B cell (primary cell): ENCODE data around the gene MYO1C. TPM values are rescaled to one million over a fixed set of nuclear protein-coding genes. Genes with fewer than 3 reads are reported as not detected.
A peak's percentile ranks its signal among the peaks of the same experiment; 100 is the strongest.

Source experiments
- ATAC-seq: fragments of 200-7000 bp; cut with Tn5 transposase; one replicate; pipeline ENCODE4 v1.10.0; 2021; ENCODE audit warnings: low read depth, mild to moderate bottlenecking, moderate number of reproducible peaks, moderate library complexity
- CTCF ChIA-PET: fragments of 350-600 bp; sonication (Branson Sonifier 250); formaldehyde crosslinking; loops from one replicate; lab custom pipeline; 2021; ENCODE audit warnings: antibody characterized with exemption, inconsistent platforms; lab: Charles Lee
- POLR2A ChIA-PET: fragments of 350-600 bp; sonication (Branson Sonifier 250); formaldehyde crosslinking; loops from one replicate; lab custom pipeline; 2021; ENCODE audit warnings: antibody characterized with exemption; lab: Charles Lee
- DNase-seq: peaks from one replicate; pipeline ENCODE4 v3.0.0; 2013
- H2AFZ ChIP-seq: 2 replicates; pipeline ENCODE4 v1.6.1; 2012; ENCODE audit warnings: mild to moderate bottlenecking, low read depth, low read length; ENCODE audit not compliant: insufficient read depth, poor library complexity, severe bottlenecking
- H3K27ac ChIP-seq, 2 donors: 1 replicate in 1 of 2; 2 replicates in 1 of 2; pipeline ENCODE4 v1.5.1; 2012 to 2013; ENCODE audit warnings: low read length in 2 of 2, mild to moderate bottlenecking in 2 of 2, moderate library complexity in 1 of 2
- H3K27me3 ChIP-seq, 4 experiments: fragments of 200-600 bp in 1 of 4; sonication (generic) in 1 of 4; replicated peaks in 1 of 4; 1 replicate in 2 of 4; 2 replicates in 2 of 4; pipeline versions ENCODE4 v1.6.1 to v1.7.0; 2013 to 2016; ENCODE audit warnings: low read length in 3 of 4, mild to moderate bottlenecking in 2 of 4, mixed read lengths in 1 of 4, moderate library complexity in 1 of 4; ENCODE audit not compliant: insufficient read depth in 4 of 4, control insufficient read depth in 3 of 4; ENCODE audit errors: control extremely low read depth in 1 of 4
- H3K36me3 ChIP-seq, 2 experiments: replicated peaks in 1 of 2; 1 replicate in 1 of 2; 2 replicates in 1 of 2; pipeline versions ENCODE4 v1.6.1 to v1.7.1; 2013; ENCODE audit warnings: low read length in 1 of 2; ENCODE audit not compliant: insufficient read depth in 2 of 2, control insufficient read depth in 1 of 2; ENCODE audit errors: control extremely low read depth in 1 of 2, extremely low read depth in 1 of 2
- H3K4me1 ChIP-seq, 2 donors: fragments of 200-600 bp in 1 of 2; sonication (generic) in 1 of 2; 1 replicate in 1 of 2; 2 replicates in 1 of 2; pipeline versions ENCODE4 v1.5.1 to v1.6.1; 2013 to 2017; ENCODE audit warnings: low read length in 2 of 2; ENCODE audit not compliant: control insufficient read depth in 2 of 2, insufficient read depth in 2 of 2
- H3K4me2 ChIP-seq: replicated peaks from 2 replicates; pipeline ENCODE3; 2012; ENCODE audit warnings: mild to moderate bottlenecking, low read depth, low read length; ENCODE audit not compliant: poor library complexity, severe bottlenecking
- H3K4me3 ChIP-seq, 5 experiments: fragments of 200-600 bp in 1 of 5; sonication (generic) in 1 of 5; 1 replicate in 3 of 5; 2 replicates in 2 of 5; pipeline versions ENCODE4 v1.5.1 to v1.7.0; 2011 to 2016; ENCODE audit warnings: low read length in 4 of 5, mild to moderate bottlenecking in 4 of 5, low read depth in 2 of 5, control low read depth in 1 of 5, moderate library complexity in 1 of 5; ENCODE audit not compliant: insufficient read depth in 1 of 5; ENCODE audit errors: control extremely low read depth in 1 of 5, extremely low read depth in 1 of 5
- H3K79me2 ChIP-seq: fragments of 200-600 bp; sonication (generic); one replicate; pipeline ENCODE4 v1.6.0; 2016; ENCODE audit warnings: low read length; ENCODE audit not compliant: control insufficient read depth, insufficient read depth
- H3K9ac ChIP-seq: fragments of 200-600 bp; sonication (generic); 2 replicates; pipeline ENCODE4 v1.6.1; 2017; ENCODE audit warnings: mild to moderate bottlenecking, low read length, moderate library complexity
- H3K9me3 ChIP-seq, 3 donors: one replicate each; pipeline versions ENCODE4 v1.6.1 to v1.7.1; 2013; ENCODE audit warnings: low read length in 2 of 3; ENCODE audit not compliant: control insufficient read depth in 2 of 3, insufficient read depth in 1 of 3; ENCODE audit errors: control extremely low read depth in 1 of 3
- H4K20me1 ChIP-seq: 2 replicates; pipeline ENCODE4 v1.6.0; 2012; ENCODE audit warnings: mild to moderate bottlenecking, low read length; ENCODE audit not compliant: insufficient read depth, control insufficient read depth, poor library complexity, severe bottlenecking
- H3K27ac Mint-ChIP-seq: one replicate; pipeline ENCODE4 v1.8.0; 2021; ENCODE audit warnings: mixed read lengths
- H3K27me3 Mint-ChIP-seq: one replicate; pipeline ENCODE4 v1.8.0; 2021; ENCODE audit warnings: mixed read lengths
- H3K4me1 Mint-ChIP-seq: one replicate; pipeline ENCODE4 v1.8.0; 2021; ENCODE audit warnings: mixed read lengths
- H3K4me3 Mint-ChIP-seq: one replicate; pipeline ENCODE4 v1.8.0; 2021; ENCODE audit warnings: mixed read lengths
- H3K9me3 Mint-ChIP-seq: one replicate; pipeline ENCODE4 v1.8.0; 2022; ENCODE audit warnings: mixed read lengths; ENCODE audit not compliant: insufficient read depth
- EZH2 ChIP-seq: IDR thresholded peaks from 2 replicates; pipeline ENCODE4 v1.6.1; 2012; ENCODE audit warnings: borderline replicate concordance, low read depth, mild to moderate bottlenecking, moderate library complexity, low read length; ENCODE audit not compliant: insufficient read depth, poor library complexity, severe bottlenecking
- WGBS: methylation state at CpG from one replicate; pipeline ENCODE4 v1.1.5; 2013; ENCODE audit warnings: missing lambda C conversion rate; ENCODE audit not compliant: insufficient coverage; 5-methylcytosine and 5-hydroxymethylcytosine counted together
- intact Hi-C: fragments of 100-400 bp; cut with micrococcal nuclease; formaldehyde crosslinking; loops from one replicate; pipeline ENCODE4 v1.10.0; 2022
- polyA minus RNA-seq: library from RNA; depleted of rRNA, polyadenylated mRNA; stranded (reverse); fragments of >200 nt; gene quantifications from 2 replicates; pipeline ENCODE4 v1.2.3, GENCODE V29; 2012
- polyA plus RNA-seq: library from polyadenylated mRNA; depleted of rRNA; stranded (reverse); fragments of >200 nt; gene quantifications from 2 replicates; pipeline ENCODE4 v1.2.3, GENCODE V29; 2012
- total RNA-seq, 2 donors: library from RNA; stranded (reverse); fragments of 120-200 nt in 1 of 2; gene quantifications; 1 replicate in 1 of 2; 2 replicates in 1 of 2; pipeline versions ENCODE4 v1.2.3 to v1.2.4, GENCODE V29; 2013 to 2022
- TF ChIP-seq, protein P1 (sequence below): fragments of 200-600 bp; IDR thresholded peaks from one replicate; pipeline ENCODE4 v1.8.0; 2022; ENCODE audit warnings: antibody characterized with exemption, mild to moderate bottlenecking

MYO1C gene, protein sequence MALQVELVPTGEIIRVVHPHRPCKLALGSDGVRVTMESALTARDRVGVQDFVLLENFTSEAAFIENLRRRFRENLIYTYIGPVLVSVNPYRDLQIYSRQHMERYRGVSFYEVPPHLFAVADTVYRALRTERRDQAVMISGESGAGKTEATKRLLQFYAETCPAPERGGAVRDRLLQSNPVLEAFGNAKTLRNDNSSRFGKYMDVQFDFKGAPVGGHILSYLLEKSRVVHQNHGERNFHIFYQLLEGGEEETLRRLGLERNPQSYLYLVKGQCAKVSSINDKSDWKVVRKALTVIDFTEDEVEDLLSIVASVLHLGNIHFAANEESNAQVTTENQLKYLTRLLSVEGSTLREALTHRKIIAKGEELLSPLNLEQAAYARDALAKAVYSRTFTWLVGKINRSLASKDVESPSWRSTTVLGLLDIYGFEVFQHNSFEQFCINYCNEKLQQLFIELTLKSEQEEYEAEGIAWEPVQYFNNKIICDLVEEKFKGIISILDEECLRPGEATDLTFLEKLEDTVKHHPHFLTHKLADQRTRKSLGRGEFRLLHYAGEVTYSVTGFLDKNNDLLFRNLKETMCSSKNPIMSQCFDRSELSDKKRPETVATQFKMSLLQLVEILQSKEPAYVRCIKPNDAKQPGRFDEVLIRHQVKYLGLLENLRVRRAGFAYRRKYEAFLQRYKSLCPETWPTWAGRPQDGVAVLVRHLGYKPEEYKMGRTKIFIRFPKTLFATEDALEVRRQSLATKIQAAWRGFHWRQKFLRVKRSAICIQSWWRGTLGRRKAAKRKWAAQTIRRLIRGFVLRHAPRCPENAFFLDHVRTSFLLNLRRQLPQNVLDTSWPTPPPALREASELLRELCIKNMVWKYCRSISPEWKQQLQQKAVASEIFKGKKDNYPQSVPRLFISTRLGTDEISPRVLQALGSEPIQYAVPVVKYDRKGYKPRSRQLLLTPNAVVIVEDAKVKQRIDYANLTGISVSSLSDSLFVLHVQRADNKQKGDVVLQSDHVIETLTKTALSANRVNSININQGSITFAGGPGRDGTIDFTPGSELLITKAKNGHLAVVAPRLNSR
- total RNA-seq, result 81.7 and 111 TPM in 2 replicates
- 18.8 TPM for total RNA-seq (2013)
- polyA plus RNA-seq, result 54.7 and 128 TPM in 2 replicates
- 57.8 and 156 TPM in 2 replicates for polyA minus RNA-seq

- peaks cover 0 to 26% of the 10 kb centered on the region in 2 experiments for H3K36me3 ChIP-seq
- ATAC-seq (no peak), DNase-seq (peak; percentile 36)
- no peaks in the 10 kb centered on the region for H3K9me3 ChIP-seq
- H3K4me3 Mint-ChIP-seq, result peak within 1 kb of the TSS; percentile 87
- no peak for TF ChIP-seq EZH2
- TF ChIP-seq, protein P1, sequence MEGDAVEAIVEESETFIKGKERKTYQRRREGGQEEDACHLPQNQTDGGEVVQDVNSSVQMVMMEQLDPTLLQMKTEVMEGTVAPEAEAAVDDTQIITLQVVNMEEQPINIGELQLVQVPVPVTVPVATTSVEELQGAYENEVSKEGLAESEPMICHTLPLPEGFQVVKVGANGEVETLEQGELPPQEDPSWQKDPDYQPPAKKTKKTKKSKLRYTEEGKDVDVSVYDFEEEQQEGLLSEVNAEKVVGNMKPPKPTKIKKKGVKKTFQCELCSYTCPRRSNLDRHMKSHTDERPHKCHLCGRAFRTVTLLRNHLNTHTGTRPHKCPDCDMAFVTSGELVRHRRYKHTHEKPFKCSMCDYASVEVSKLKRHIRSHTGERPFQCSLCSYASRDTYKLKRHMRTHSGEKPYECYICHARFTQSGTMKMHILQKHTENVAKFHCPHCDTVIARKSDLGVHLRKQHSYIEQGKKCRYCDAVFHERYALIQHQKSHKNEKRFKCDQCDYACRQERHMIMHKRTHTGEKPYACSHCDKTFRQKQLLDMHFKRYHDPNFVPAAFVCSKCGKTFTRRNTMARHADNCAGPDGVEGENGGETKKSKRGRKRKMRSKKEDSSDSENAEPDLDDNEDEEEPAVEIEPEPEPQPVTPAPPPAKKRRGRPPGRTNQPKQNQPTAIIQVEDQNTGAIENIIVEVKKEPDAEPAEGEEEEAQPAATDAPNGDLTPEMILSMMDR, result no peak
- intact Hi-C loops, result no loop called here
- no peak within 1 kb of the TSS for H3K27ac ChIP-seq
- H4K20me1 ChIP-seq, result peaks cover 13% of the 10 kb centered on the region
- H3K9me3 Mint-ChIP-seq, result no peaks in the 10 kb centered on the region
- peak within 1 kb of the TSS; percentile 66 for H3K9ac ChIP-seq
- 62% methylated on average over 32 of the region's 35 CpGs for WGBS
- ChIA-PET POLR2A (interaction anchor here (1.1 kb wide), 1 partner anchor 18 kb away, joined by 3 read pairs; no protein-coding TSS in a partner anchor), CTCF (interaction anchor here (0.6 to 2.0 kb wide), 5 partner anchors 22 to 130 kb away, joined by 3 to 7 read pairs (median 3); no protein-coding TSS in a partner anchor)
- H3K27me3 Mint-ChIP-seq, result no peaks in the 10 kb centered on the region
- peaks cover 38% of the 10 kb centered on the region for H3K4me1 Mint-ChIP-seq
- peak within 1 kb of the TSS; percentile 100 for H3K4me2 ChIP-seq
- peak within 1 kb of the TSS; percentile 7 to 73 (median 48) for H3K4me3 ChIP-seq
- peak within 1 kb of the TSS; percentile 77 for H2AFZ ChIP-seq
- H3K79me2 ChIP-seq, result peaks cover 6% of the 10 kb centered on the region
- peak within 1 kb of the TSS; percentile 81 for H3K27ac Mint-ChIP-seq
- H3K4me1 ChIP-seq, result peaks cover 29 to 42% of the 10 kb centered on the region in 2 donors
- H3K27me3 ChIP-seq, result peaks cover 0 to 5% (median 0%) of the 10 kb centered on the region in 4 experiments
Measured at GRCh38 chr17:1492249-1493206, at the start of gene MYO1C. Gene MYO1C, minus strand, starts transcription at chr17:1492686. Its CDS starts 199 bp downstream, at chr17:1492487.
